Osteoblast (primary cell): Measurements from ENCODE around the gene TLE4. TPM values are rescaled to one million over a fixed set of nuclear protein-coding genes. Genes with fewer than 3 reads are reported as not detected.

ENCODE experiments used
- DNase-seq: peaks from one replicate; pipeline ENCODE4 v3.0.0; 2011; ENCODE audit warnings: low spot score, mixed read lengths; ENCODE audit not compliant: insufficient read length; ENCODE audit errors: missing footprints
- H2AFZ ChIP-seq: 2 replicates; pipeline ENCODE4 v1.6.0; 2011; ENCODE audit warnings: mild to moderate bottlenecking, low read length
- H3K27ac ChIP-seq: 2 replicates; pipeline ENCODE4 v1.5.1; 2011; ENCODE audit warnings: mild to moderate bottlenecking, low read depth, low read length, moderate library complexity
- H3K27me3 ChIP-seq: 2 replicates; pipeline ENCODE4 v1.6.0; 2012; ENCODE audit warnings: mild to moderate bottlenecking, control low read depth, inconsistent platforms, low read length, moderate library complexity; ENCODE audit not compliant: insufficient read depth
- H3K36me3 ChIP-seq: 2 replicates; pipeline ENCODE4 v1.5.1; 2011; ENCODE audit warnings: mild to moderate bottlenecking, low read length, control low read depth, moderate library complexity; ENCODE audit not compliant: insufficient read depth
- H3K4me1 ChIP-seq: 2 replicates; pipeline ENCODE4 v1.5.1; 2011; ENCODE audit warnings: mild to moderate bottlenecking, low read length, control low read depth, moderate library complexity; ENCODE audit not compliant: insufficient read depth
- H3K4me2 ChIP-seq: 2 replicates; pipeline ENCODE4 v1.6.0; 2011; ENCODE audit warnings: mild to moderate bottlenecking, low read length; ENCODE audit not compliant: insufficient read depth
- H3K4me3 ChIP-seq: fragments of 200-600 bp; sonication (generic); 3 replicates; pipeline ENCODE4 v1.5.1; 2012; ENCODE audit warnings: mild to moderate bottlenecking, low read length, inconsistent platforms; ENCODE audit not compliant: insufficient read depth
- H3K79me2 ChIP-seq: 2 replicates; pipeline ENCODE4 v1.6.0; 2012; ENCODE audit warnings: mild to moderate bottlenecking, low read length, control low read depth, inconsistent platforms; ENCODE audit not compliant: insufficient read depth
- H3K9me3 ChIP-seq: 2 replicates; pipeline ENCODE4 v1.5.1; 2011; ENCODE audit warnings: low read depth, low read length, control low read depth
- H4K20me1 ChIP-seq: 2 replicates; pipeline ENCODE4 v1.6.0; 2012; ENCODE audit warnings: mild to moderate bottlenecking, low read length, control low read depth; ENCODE audit not compliant: insufficient read depth
- total RNA-seq: library from RNA; depleted of rRNA; stranded (reverse); fragments of >200 nt; gene quantifications from 2 replicates; pipeline ENCODE4 v1.2.3, GENCODE V29; 2012
- TF ChIP-seq, protein P1 (sequence below): IDR thresholded peaks from 2 replicates; pipeline ENCODE4 v1.5.1; 2011; ENCODE audit warnings: mild to moderate bottlenecking, low read depth, low read length, moderate library complexity; ENCODE audit errors: extremely low read depth

Gene TLE4
- total RNA-seq, 1 donor: 62.2 TPM

DNA sequence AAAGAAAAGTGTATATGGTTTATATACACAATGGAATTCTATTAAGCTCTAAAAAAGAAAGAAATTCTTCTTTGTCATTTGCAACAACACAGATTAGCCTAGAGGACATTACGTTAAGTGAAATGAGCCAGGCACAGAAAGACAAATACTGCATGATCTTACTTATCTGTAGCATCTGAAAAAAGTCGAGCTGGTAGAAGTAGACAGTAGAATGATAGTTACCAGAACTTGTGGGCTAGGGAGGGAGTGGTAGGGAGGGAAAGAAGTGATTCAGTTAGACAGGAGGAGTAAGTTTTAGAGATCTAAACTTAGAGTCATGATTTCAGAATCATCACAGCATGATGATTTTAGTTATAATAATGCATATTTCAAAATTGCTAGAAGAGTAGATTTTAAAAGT is 184.6 kb downstream of the TLE4 start:
- Histone ChIP-seq H3K4me2 (no peak overlapping the region), H3K4me1 (no peaks in the 10 kb centered on the region), H3K27me3 (no peaks in the 10 kb centered on the region), H2AFZ (no peak overlapping the region), H3K36me3 (no peaks in the 10 kb centered on the region), H3K27ac (no peak overlapping the region), H4K20me1 (no peaks in the 10 kb centered on the region), H3K9me3 (no peaks in the 10 kb centered on the region), H3K79me2 (no peaks in the 10 kb centered on the region), H3K4me3 (no peak overlapping the region)
- TF ChIP-seq, protein P1, sequence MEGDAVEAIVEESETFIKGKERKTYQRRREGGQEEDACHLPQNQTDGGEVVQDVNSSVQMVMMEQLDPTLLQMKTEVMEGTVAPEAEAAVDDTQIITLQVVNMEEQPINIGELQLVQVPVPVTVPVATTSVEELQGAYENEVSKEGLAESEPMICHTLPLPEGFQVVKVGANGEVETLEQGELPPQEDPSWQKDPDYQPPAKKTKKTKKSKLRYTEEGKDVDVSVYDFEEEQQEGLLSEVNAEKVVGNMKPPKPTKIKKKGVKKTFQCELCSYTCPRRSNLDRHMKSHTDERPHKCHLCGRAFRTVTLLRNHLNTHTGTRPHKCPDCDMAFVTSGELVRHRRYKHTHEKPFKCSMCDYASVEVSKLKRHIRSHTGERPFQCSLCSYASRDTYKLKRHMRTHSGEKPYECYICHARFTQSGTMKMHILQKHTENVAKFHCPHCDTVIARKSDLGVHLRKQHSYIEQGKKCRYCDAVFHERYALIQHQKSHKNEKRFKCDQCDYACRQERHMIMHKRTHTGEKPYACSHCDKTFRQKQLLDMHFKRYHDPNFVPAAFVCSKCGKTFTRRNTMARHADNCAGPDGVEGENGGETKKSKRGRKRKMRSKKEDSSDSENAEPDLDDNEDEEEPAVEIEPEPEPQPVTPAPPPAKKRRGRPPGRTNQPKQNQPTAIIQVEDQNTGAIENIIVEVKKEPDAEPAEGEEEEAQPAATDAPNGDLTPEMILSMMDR: no peak
- DNase-seq: no peak

DNA sequence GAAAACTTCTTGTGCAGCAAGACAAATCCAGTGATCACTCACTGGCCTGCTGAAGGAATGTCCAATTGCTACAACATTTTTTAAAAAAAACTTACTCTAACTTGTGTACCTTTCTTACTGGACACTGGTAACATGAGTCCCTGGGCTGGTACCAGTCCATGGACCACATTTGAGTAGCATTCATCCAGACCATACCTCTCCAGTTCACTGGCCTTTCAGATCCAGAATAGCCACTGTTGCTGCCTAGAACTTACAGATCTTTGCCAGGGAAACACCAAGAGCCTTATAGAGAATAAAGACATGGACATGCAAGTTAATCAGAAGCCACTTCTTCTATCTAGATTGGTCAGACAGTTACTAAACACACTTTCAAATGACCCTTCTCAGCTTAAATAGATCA is 185.3 kb downstream of the TLE4 start:
- TF ChIP-seq, protein P1: no peak
- Histone ChIP-seq H3K79me2 (no peaks in the 10 kb centered on the region), H3K27ac (no peak overlapping the region), H4K20me1 (no peaks in the 10 kb centered on the region), H3K4me2 (no peak overlapping the region), H3K27me3 (no peaks in the 10 kb centered on the region), H3K9me3 (no peaks in the 10 kb centered on the region), H2AFZ (no peak overlapping the region), H3K4me3 (no peak overlapping the region), H3K4me1 (no peaks in the 10 kb centered on the region), H3K36me3 (no peaks in the 10 kb centered on the region)
- DNase-seq: no peak

DNA sequence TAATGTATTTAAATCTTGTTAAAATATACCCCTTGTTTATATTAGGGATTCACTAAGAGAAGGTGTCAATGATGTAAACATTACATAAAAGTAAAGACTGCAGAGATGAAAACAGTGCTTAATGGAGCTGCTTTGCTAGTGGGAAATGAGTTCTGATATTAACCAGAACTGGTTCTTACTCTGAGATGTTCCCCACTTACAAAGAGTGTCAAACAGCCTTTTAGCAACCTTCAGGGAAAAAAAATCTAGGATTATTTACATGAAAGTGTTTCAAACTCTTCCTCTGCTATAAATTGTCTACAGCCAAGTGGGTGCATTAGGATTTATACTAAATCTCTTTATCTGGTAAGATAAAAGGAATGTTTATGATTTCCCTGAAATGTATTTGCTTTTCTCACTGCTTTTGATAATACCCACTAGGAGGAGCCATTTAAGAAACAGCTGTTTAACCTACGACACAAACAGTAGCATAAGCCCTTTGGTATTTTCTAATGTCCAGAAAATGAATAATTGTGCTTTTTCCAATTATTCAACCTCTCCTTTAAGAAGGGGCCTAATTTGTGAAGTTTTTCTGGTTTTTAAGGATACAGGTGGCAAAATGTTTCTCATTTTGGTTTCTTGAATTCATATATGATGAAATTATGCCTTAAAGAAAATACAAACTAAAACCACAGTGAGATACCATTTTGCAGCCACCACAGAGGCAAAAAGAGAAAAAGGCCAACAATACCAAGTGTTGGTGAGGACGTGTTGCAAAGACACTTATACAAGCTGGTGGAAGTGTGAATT is 186.3 kb downstream of the TLE4 start:
- TF ChIP-seq, protein P1: peak; percentile 69
- peak; percentile 55 for DNase-seq

DNA sequence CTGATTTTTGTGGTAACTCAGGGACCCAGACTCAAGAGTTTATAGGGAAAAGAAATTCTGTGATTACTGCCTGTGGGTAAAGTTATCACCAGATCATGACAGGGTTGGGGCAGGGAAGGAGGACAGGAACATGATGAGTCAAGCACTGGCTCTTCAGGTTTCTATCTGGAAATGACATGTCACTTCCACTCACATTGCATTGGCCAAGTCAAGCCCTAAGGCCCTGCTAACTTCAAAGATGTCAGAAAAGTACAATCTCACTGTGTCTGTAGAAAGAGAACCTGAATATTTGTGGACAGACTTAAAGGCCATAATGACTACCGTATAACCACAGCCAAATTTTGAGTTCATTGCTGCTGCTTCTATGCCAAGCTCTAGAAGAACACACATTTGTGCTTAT is 187.7 kb downstream of the TLE4 start:
- Histone ChIP-seq H3K27ac (no peak overlapping the region), H3K4me2 (no peak overlapping the region), H3K36me3 (no peaks in the 10 kb centered on the region), H3K4me3 (no peak overlapping the region), H3K4me1 (peaks cover 6% of the 10 kb centered on the region), H4K20me1 (no peaks in the 10 kb centered on the region), H2AFZ (no peak overlapping the region), H3K27me3 (no peaks in the 10 kb centered on the region), H3K79me2 (no peaks in the 10 kb centered on the region), H3K9me3 (no peaks in the 10 kb centered on the region)
- TF ChIP-seq, protein P1: no peak
- DNase-seq: no peak

More for the DNA sequence above, 186.3 kb downstream of the TLE4 start:
- Histone ChIP-seq H3K27ac (no peak overlapping the region), H3K79me2 (no peaks in the 10 kb centered on the region), H3K4me2 (no peak overlapping the region), H3K9me3 (no peaks in the 10 kb centered on the region), H3K4me3 (no peak overlapping the region), H3K36me3 (no peaks in the 10 kb centered on the region), H3K4me1 (no peaks in the 10 kb centered on the region), H2AFZ (no peak overlapping the region), H4K20me1 (no peaks in the 10 kb centered on the region), H3K27me3 (no peaks in the 10 kb centered on the region)
